PC-9 (cell line): ENCODE data around the gene MED13L. TPM values are rescaled to one million over a fixed set of nuclear protein-coding genes. Genes with fewer than 3 reads are reported as not detected.

Source experiments
- BruUV-seq: library from RNA; stranded (reverse); fragments of 400-500 nt; replicated peaks from 2 replicates; lab custom pipeline; 2021; lab: Mats Ljungman, UMichigan
- CTCF ChIA-PET: fragments of 300-600 bp; sonication (Branson Sonifier 250); formaldehyde crosslinking; loops from one replicate; lab custom pipeline; 2022; ENCODE audit warnings: antibody characterized with exemption; lab: Charles Lee
- POLR2A ChIA-PET: fragments of 300-600 bp; sonication (Branson Sonifier 250); formaldehyde crosslinking; loops from one replicate; lab custom pipeline; 2022; ENCODE audit warnings: antibody characterized with exemption; ENCODE audit not compliant: unreplicated experiment; lab: Charles Lee
- DNase-seq, 2 experiments: peaks; one replicate each; pipeline versions ENCODE4 v3.0.0 to v3.0.0-alpha.2; 2015 to 2022; ENCODE audit warnings: mixed read lengths in 1 of 2
- H2AFZ ChIP-seq: fragments of 200-600 bp; sonication (generic); 2 replicates; pipeline ENCODE4 v1.8.1; 2017; ENCODE audit warnings: antibody characterized with exemption
- H3F3A ChIP-seq: fragments of 200-600 bp; sonication (generic); 2 replicates; pipeline ENCODE4 v1.8.1; 2017; ENCODE audit warnings: antibody characterized with exemption, mild to moderate bottlenecking, low read depth; ENCODE audit not compliant: insufficient read depth
- H3K27ac ChIP-seq: fragments of 200-600 bp; sonication (generic); 2 replicates; pipeline ENCODE4 v1.6.1; 2016; ENCODE audit warnings: mixed run types
- H3K27me3 ChIP-seq: fragments of 200-600 bp; sonication (generic); 2 replicates; pipeline ENCODE4 v1.6.1; 2016; ENCODE audit warnings: low read depth, mixed run types; ENCODE audit not compliant: insufficient read depth
- H3K36me3 ChIP-seq: fragments of 200-600 bp; sonication (generic); 2 replicates; pipeline ENCODE4 v1.6.1; 2016; ENCODE audit warnings: low read depth, mixed run types
- H3K4me1 ChIP-seq: fragments of 200-600 bp; sonication (generic); replicated peaks from 2 replicates; pipeline ENCODE4 v1.6.1; 2016; ENCODE audit warnings: mixed run types; ENCODE audit not compliant: insufficient read depth
- H3K4me2 ChIP-seq: fragments of 200-600 bp; sonication (generic); 2 replicates; pipeline ENCODE4 v1.6.1; 2017; ENCODE audit warnings: mixed run types
- H3K4me3 ChIP-seq: fragments of 200-600 bp; sonication (generic); 2 replicates; pipeline ENCODE4 v1.6.1; 2016; ENCODE audit warnings: mixed run types
- H3K79me2 ChIP-seq: fragments of 200-600 bp; sonication (generic); 2 replicates; pipeline ENCODE4 v1.6.1; 2017; ENCODE audit warnings: low read depth, mixed run types
- H3K9me2 ChIP-seq: fragments of 200-600 bp; sonication (generic); 2 replicates; pipeline ENCODE4 v1.8.1; 2017; ENCODE audit warnings: mild to moderate bottlenecking; ENCODE audit not compliant: insufficient read depth
- H3K9me3 ChIP-seq: fragments of 200-600 bp; sonication (generic); 2 replicates; pipeline ENCODE4 v1.8.1; 2016; ENCODE audit warnings: low read depth; ENCODE audit not compliant: insufficient read depth
- H4K20me1 ChIP-seq: fragments of 200-600 bp; sonication (generic); 2 replicates; pipeline ENCODE4 v1.8.1; 2017; ENCODE audit not compliant: insufficient read depth
- CTCF ChIP-seq: fragments of 200-600 bp; sonication (generic); conservative IDR thresholded peaks from 2 replicates; pipeline ENCODE4 v1.6.1; 2017; ENCODE audit warnings: mixed run types, antibody characterized with exemption, mild to moderate bottlenecking, moderate library complexity
- EZH2 ChIP-seq: fragments of 200-600 bp; sonication (generic); IDR thresholded peaks from 2 replicates; pipeline ENCODE4 v1.8.0; 2017; ENCODE audit warnings: antibody characterized with exemption, low read depth
- intact Hi-C: fragments of 100-400 bp; cut with micrococcal nuclease; formaldehyde crosslinking; loops from one replicate; pipeline ENCODE4 v1.10.0; 2022; ENCODE audit not compliant: unreplicated experiment
- total RNA-seq: library from RNA; stranded (reverse); gene quantifications from 2 replicates; pipeline ENCODE4 v1.2.3, GENCODE V29; 2021

Gene MED13L
- total RNA-seq, 1 experiment from 2014 or later: 89.5 TPM

GRCh38 chr12:116101991-116102390, 175.5 kb downstream of the MED13L start:
- H3F3A ChIP-seq: no peaks in the 10 kb centered on the region; the same call in 1 of the 2 replicates
- H2AFZ ChIP-seq: no peak overlapping the region
- H3K27me3 ChIP-seq: no peaks in the 10 kb centered on the region
- ChIA-PET POLR2A (no interaction called here), CTCF (no interaction called here)
- H3K4me1 ChIP-seq: no peaks in the 10 kb centered on the region
- TF ChIP-seq CTCF (no peak), EZH2 (no peak)
- H3K79me2 ChIP-seq: peaks cover 44% of the 10 kb centered on the region
- no peak overlapping the region for H3K27ac ChIP-seq
- intact Hi-C loops: no loop called here
- H3K36me3 ChIP-seq: no peaks in the 10 kb centered on the region
- no peaks in the 10 kb centered on the region for H3K9me3 ChIP-seq
- peaks cover 23% of the 10 kb centered on the region; the same call in 1 of the 2 replicates for H4K20me1 ChIP-seq
- H3K4me3 ChIP-seq: no peak overlapping the region
- no peak overlapping the region for H3K4me2 ChIP-seq
- no peak for DNase-seq
- no TSS peak for BruUV-seq
- H3K9me2 ChIP-seq: no peaks in the 10 kb centered on the region

GRCh38 chr12:116099652-116100432, 177.7 kb downstream of the MED13L start:
- H3K4me3 ChIP-seq: no peak overlapping the region
- TF ChIP-seq CTCF (no peak), EZH2 (no peak)
- no peak overlapping the region for H3K27ac ChIP-seq
- H4K20me1 ChIP-seq: peaks cover 26% of the 10 kb centered on the region; the same call in 1 of the 2 replicates
- ChIA-PET POLR2A (no interaction called here), CTCF (no interaction called here)
- H3K79me2 ChIP-seq: peaks cover 34% of the 10 kb centered on the region
- H3F3A ChIP-seq: peaks cover 4% of the 10 kb centered on the region
- no peak overlapping the region for H3K4me2 ChIP-seq
- no peaks in the 10 kb centered on the region for H3K9me2 ChIP-seq
- H3K36me3 ChIP-seq: no peaks in the 10 kb centered on the region
- no peaks in the 10 kb centered on the region for H3K9me3 ChIP-seq
- H3K4me1 ChIP-seq: no peaks in the 10 kb centered on the region
- intact Hi-C loops: no loop called here
- BruUV-seq: no TSS peak
- no peaks in the 10 kb centered on the region for H3K27me3 ChIP-seq
- H2AFZ ChIP-seq: no peak overlapping the region
- no peak for DNase-seq

GRCh38 chr12:116096874-116097273, 180.6 kb downstream of the MED13L start:
- no TSS peak for BruUV-seq
- no peak for DNase-seq
- intact Hi-C loops: no loop called here

More at GRCh38 chr12:116096874-116097273, 180.6 kb downstream of the MED13L start:
- peaks cover 30% of the 10 kb centered on the region for H3K79me2 ChIP-seq
- no peaks in the 10 kb centered on the region for H3K9me3 ChIP-seq
- CTCF ChIA-PET: no interaction called here
- TF ChIP-seq CTCF: no peak
- no peak overlapping the region for H3K4me2 ChIP-seq
- POLR2A ChIA-PET: interaction anchor here (0.6 kb wide), 1 partner anchor 10 kb away, joined by 14 read pairs; no protein-coding TSS in a partner anchor
- H3K27ac ChIP-seq: no peak overlapping the region
- no peak overlapping the region for H2AFZ ChIP-seq
- peaks cover 26% of the 10 kb centered on the region; the same call in 1 of the 2 replicates for H4K20me1 ChIP-seq
- H3K36me3 ChIP-seq: no peaks in the 10 kb centered on the region
- H3K4me3 ChIP-seq: no peak overlapping the region
- no peaks in the 10 kb centered on the region for H3K4me1 ChIP-seq
- H3F3A ChIP-seq: peaks cover 6% of the 10 kb centered on the region
- no peaks in the 10 kb centered on the region for H3K27me3 ChIP-seq
- H3K9me2 ChIP-seq: no peaks in the 10 kb centered on the region
